Measurements from ENCODE around the gene MITF. TPM values are rescaled to one million over a fixed set of nuclear protein-coding genes. Genes with fewer than 3 reads are reported as not detected.

MITF gene
- total and polyA plus RNA-seq, 8 donors = 3.5 to 61.3 (median 15.5) TPM

GRCh38 chr3:69987833-69988232, 248.6 kb downstream of the MITF start:
- no peak for TF ChIP-seq POLR2A (IDR thresholded peaks at IDR 0.05)
- no peak for TF ChIP-seq EP300 (IDR thresholded peaks at IDR 0.05)
- TF ChIP-seq POLR2AphosphoS5 (IDR thresholded peaks at IDR 0.05) = no peak
- TF ChIP-seq, protein P1, sequence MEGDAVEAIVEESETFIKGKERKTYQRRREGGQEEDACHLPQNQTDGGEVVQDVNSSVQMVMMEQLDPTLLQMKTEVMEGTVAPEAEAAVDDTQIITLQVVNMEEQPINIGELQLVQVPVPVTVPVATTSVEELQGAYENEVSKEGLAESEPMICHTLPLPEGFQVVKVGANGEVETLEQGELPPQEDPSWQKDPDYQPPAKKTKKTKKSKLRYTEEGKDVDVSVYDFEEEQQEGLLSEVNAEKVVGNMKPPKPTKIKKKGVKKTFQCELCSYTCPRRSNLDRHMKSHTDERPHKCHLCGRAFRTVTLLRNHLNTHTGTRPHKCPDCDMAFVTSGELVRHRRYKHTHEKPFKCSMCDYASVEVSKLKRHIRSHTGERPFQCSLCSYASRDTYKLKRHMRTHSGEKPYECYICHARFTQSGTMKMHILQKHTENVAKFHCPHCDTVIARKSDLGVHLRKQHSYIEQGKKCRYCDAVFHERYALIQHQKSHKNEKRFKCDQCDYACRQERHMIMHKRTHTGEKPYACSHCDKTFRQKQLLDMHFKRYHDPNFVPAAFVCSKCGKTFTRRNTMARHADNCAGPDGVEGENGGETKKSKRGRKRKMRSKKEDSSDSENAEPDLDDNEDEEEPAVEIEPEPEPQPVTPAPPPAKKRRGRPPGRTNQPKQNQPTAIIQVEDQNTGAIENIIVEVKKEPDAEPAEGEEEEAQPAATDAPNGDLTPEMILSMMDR (IDR thresholded peaks at IDR 0.05) = no peak
- DNase-seq = no peak
- no peaks in the 10 kb centered on the region for H3K27me3 ChIP-seq
- no peaks in the 10 kb centered on the region for H3K36me3 ChIP-seq
- no peaks in the 10 kb centered on the region for H3K9me3 ChIP-seq
- H3K4me1 ChIP-seq = peaks cover 0 to under 1% (median 0%) of the 10 kb centered on the region in 4 donors
- H3K4me3 ChIP-seq = no peak overlapping the region
- no peak overlapping the region for H3K27ac ChIP-seq
- WGBS, 5 donors = 85 to 91% (median 88%) methylated on average over 6 of the region's 6 CpGs
- intact Hi-C loops (cut with DNase I; ENCODE audit: low total_unique reads) = no loop called here

DNA sequence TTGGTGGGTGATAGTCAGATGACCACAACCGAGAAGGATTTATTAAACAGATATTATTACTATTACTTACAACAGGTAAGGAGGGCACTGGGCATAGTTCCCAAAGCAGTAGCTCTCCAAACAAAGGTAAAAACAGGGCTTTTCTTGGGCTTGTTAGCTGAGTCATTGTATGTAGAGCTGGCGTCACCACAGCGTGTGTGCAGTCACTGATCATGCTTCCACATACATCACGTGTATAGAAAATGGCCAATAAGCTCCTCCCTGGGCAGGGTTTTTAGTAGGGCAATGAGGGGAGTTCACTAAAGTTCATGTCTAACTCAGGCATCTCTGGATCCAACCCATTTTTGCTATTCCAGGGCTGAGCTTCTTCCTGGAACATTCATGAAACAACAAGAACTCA, 254.5 kb downstream of the MITF start:
- Histone ChIP-seq H3K27ac (no peak overlapping the region), H3K9me3 (no peaks in the 10 kb centered on the region), H3K27me3 (no peaks in the 10 kb centered on the region), H3K36me3 (no peaks in the 10 kb centered on the region), H3K4me3 (no peak overlapping the region), H3K4me1 (peaks cover 0 to 16% (median 9%) of the 10 kb centered on the region in 4 donors)
- TF ChIP-seq POLR2A (IDR thresholded peaks at IDR 0.05) = no peak
- no peak for TF ChIP-seq EP300 (IDR thresholded peaks at IDR 0.05)
- no peak for TF ChIP-seq POLR2AphosphoS5 (IDR thresholded peaks at IDR 0.05)
- TF ChIP-seq, protein P1 (IDR thresholded peaks at IDR 0.05) = no peak
- no peak for DNase-seq
- WGBS, 5 donors = 83 to 95% (median 90%) methylated on average over 4 of the region's 4 CpGs
- intact Hi-C loops (cut with DNase I; ENCODE audit: low total_unique reads) = no loop called here

- Histone ChIP-seq H3K27me3 (no peaks in the 10 kb centered on the region), H3K27ac (no peak overlapping the region), H3K36me3 (no peaks in the 10 kb centered on the region), H3K4me3 (no peak overlapping the region), H3K4me1 (peaks cover 0 to 22% (median 14%) of the 10 kb centered on the region in 4 donors), H3K9me3 (no peaks in the 10 kb centered on the region)
- DNase-seq = no peak
- TF ChIP-seq POLR2AphosphoS5 (IDR thresholded peaks at IDR 0.05) (no peak), EP300 (IDR thresholded peaks at IDR 0.05) (no peak), POLR2A (IDR thresholded peaks at IDR 0.05) (no peak)
- TF ChIP-seq, protein P1 (IDR thresholded peaks at IDR 0.05) = no peak
- WGBS, 5 donors = 70 to 82% (median 74%) methylated on average over 3 of the region's 3 CpGs
- intact Hi-C loops (cut with DNase I; ENCODE audit: low total_unique reads) = no loop called here
These were observed 255.7 kb downstream of the MITF start for GRCh38 chr3:69994919-69995318.

DNA sequence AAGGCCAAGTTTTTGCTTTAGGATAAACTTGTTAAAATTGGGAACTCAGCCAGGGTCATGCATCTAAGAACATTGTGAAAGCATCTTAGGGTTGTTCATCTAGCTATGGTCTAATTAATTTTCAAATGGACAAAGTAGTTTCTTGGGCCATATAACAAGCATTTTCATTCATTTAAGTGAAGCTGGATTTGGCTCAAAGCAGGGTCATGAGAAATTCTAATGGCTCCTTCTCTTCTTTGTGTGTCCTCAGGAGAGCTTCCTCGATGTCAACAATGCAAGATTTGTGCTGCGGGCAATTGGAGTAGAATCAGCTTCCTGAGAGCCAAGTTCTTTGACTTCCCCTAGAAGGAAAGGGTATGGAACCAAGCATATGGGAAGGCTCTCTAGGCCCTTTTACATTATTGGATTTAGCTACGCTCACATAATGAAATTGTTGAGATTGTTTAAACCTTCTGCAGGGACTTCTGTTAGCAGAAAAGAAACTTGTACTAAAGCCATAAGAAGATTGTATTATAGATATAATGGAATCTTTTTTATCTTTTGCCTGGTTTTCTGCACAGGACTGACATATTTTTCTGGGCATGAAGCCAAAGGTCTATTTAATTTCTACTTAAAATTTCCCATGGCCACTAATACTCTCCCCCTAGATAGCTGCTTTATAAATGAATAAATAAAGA, 258.5 kb downstream of the MITF start:
- Histone ChIP-seq H3K36me3 (no peaks in the 10 kb centered on the region), H3K27me3 (no peaks in the 10 kb centered on the region), H3K27ac (peak overlapping the region in 3 of 5 donors; percentile 75 to 80 (median 77)), H3K4me3 (no peak overlapping the region), H3K4me1 (peaks cover 6 to 33% (median 17%) of the 10 kb centered on the region in 4 donors), H3K9me3 (no peaks in the 10 kb centered on the region)
- TF ChIP-seq POLR2AphosphoS5 (IDR thresholded peaks at IDR 0.05) (no peak), EP300 (IDR thresholded peaks at IDR 0.05) (no peak), POLR2A (IDR thresholded peaks at IDR 0.05) (no peak)
- TF ChIP-seq, protein P1 (IDR thresholded peaks at IDR 0.05) = no peak
- DNase-seq = peak in 1 of 2 donors; percentile 77
- intact Hi-C loops (cut with DNase I; ENCODE audit: low total_unique reads) = no loop called here
- WGBS, 5 donors = 54 to 65% (median 63%) methylated on average over 3 of the region's 3 CpGs

Data from stomach (tissue), 9 donors.